HTERT RPE-1 (cell line): ENCODE data around the gene FRMD4B.
"Not testable (repeated sequence)": the region's sequence is repeated elsewhere in the genome, so short reads cannot be mapped to it uniquely, and the experiment has no call there.

Experiments used
- in situ Hi-C: fragments of 300-500 bp; cut with MboI; formaldehyde crosslinking; loops from 4 replicates; pipeline ENCODE4 v1.14.3; 2020; ENCODE audit warnings: low sequenced_read_pairs

Gene FRMD4B

GRCh38 chr3:69292185-69292584 lies 93.7 kb downstream of the FRMD4B start:
- in situ Hi-C loops: no loop called here

- in situ Hi-C loops: no loop called here
Observed at GRCh38 chr3:69290430-69290829, 95.5 kb downstream of the FRMD4B start.

- in situ Hi-C loops: no loop called here
Observed at GRCh38 chr3:69290006-69290405, 95.9 kb downstream of the FRMD4B start.

- in situ Hi-C loops: no loop called here
Observed at GRCh38 chr3:69288161-69288895, 97.6 kb downstream of the FRMD4B start.

- in situ Hi-C loops: no loop called here
Observed at GRCh38 chr3:69283913-69284611, 101.8 kb downstream of the FRMD4B start.

GRCh38 chr3:69283496-69283895 lies 102.4 kb downstream of the FRMD4B start:
- in situ Hi-C loops: no loop called here

GRCh38 chr3:69282181-69282580 lies 103.7 kb downstream of the FRMD4B start:
- in situ Hi-C loops: no loop called here

GRCh38 chr3:69277403-69277802 lies 108.5 kb downstream of the FRMD4B start:
- in situ Hi-C loops: not testable (repeated sequence)

GRCh38 chr3:69276884-69277283 lies 109.0 kb downstream of the FRMD4B start:
- in situ Hi-C loops: no loop called here

- in situ Hi-C loops: not testable (repeated sequence)
Observed at GRCh38 chr3:69276191-69276590, 109.7 kb downstream of the FRMD4B start.

GRCh38 chr3:69273896-69274295 lies 112.0 kb downstream of the FRMD4B start:
- in situ Hi-C loops: no loop called here

GRCh38 chr3:69272556-69272955 lies 113.3 kb downstream of the FRMD4B start:
- in situ Hi-C loops: no loop called here

GRCh38 chr3:69271098-69271497 lies 114.8 kb downstream of the FRMD4B start:
- in situ Hi-C loops: no loop called here

- in situ Hi-C loops: no loop called here
Observed at GRCh38 chr3:69266585-69266984, 119.3 kb downstream of the FRMD4B start.

GRCh38 chr3:69266071-69266470 lies 119.8 kb downstream of the FRMD4B start:
- in situ Hi-C loops: not testable (repeated sequence)

GRCh38 chr3:69260843-69261405 lies 125.0 kb downstream of the FRMD4B start:
- in situ Hi-C loops: not testable (repeated sequence)

GRCh38 chr3:69260216-69260787 lies 125.6 kb downstream of the FRMD4B start:
- in situ Hi-C loops: no loop called here

- in situ Hi-C loops: no loop called here
Observed at GRCh38 chr3:69259125-69259524, 126.8 kb downstream of the FRMD4B start.

GRCh38 chr3:69255928-69256327 lies 130.0 kb downstream of the FRMD4B start:
- in situ Hi-C loops: no loop called here

- in situ Hi-C loops: no loop called here
Observed at GRCh38 chr3:69254351-69254750, 131.5 kb downstream of the FRMD4B start.

- in situ Hi-C loops: no loop called here
Observed at GRCh38 chr3:69252631-69253030, 133.3 kb downstream of the FRMD4B start.

GRCh38 chr3:69252141-69252540 lies 133.7 kb downstream of the FRMD4B start:
- in situ Hi-C loops: no loop called here
